ENCODE results near the gene NABP1.

- no peak for TF ChIP-seq SMC3 (conservative IDR thresholded peaks at IDR 0.05; ENCODE audit: poor library complexity)
- no peak for TF ChIP-seq POLR2AphosphoS5 (IDR thresholded peaks at IDR 0.05)
- TF ChIP-seq CTCF (IDR thresholded peaks at IDR 0.05; ENCODE audit: poor library complexity, severe bottlenecking) = no peak
- no peak for TF ChIP-seq REST (IDR thresholded peaks at IDR 0.05; ENCODE audit: borderline replicate concordance)
- no peak for TF ChIP-seq RAD21 (conservative IDR thresholded peaks at IDR 0.05)
- TF ChIP-seq EZH2 (IDR thresholded peaks at IDR 0.05; ENCODE audit: borderline replicate concordance, insufficient read depth, low read length, poor library complexity, severe bottlenecking) = no peak
- TF ChIP-seq TAF1 (IDR thresholded peaks at IDR 0.05; ENCODE audit: low read depth) = no peak
- no peak for TF ChIP-seq EP300 (conservative IDR thresholded peaks at IDR 0.05; ENCODE audit: poor library complexity, severe bottlenecking)
- TF ChIP-seq MXI1 (conservative IDR thresholded peaks at IDR 0.05; ENCODE audit: poor library complexity, severe bottlenecking) = no peak
Measured at GRCh38 chr2:191636586-191636985, 41.4 kb upstream of the NABP1 start.

All from neural cell (in vitro differentiated cells).